AG10803 (cell line): ENCODE measurements around the gene CDR2.

Experiments
- DNase-seq: peaks from one replicate; pipeline ENCODE4 v3.0.0; 2010; ENCODE audit warnings: low read depth
- H3K4me3 ChIP-seq: 2 replicates; pipeline ENCODE4 v1.5.1; 2011; ENCODE audit warnings: mild to moderate bottlenecking, low read length, control low read depth
- TF ChIP-seq, protein P1 (sequence below): conservative IDR thresholded peaks from 2 replicates; pipeline ENCODE4 v1.5.1; 2011; ENCODE audit warnings: mild to moderate bottlenecking, low read length, control low read depth, inconsistent platforms

The CDR2 gene

DNA sequence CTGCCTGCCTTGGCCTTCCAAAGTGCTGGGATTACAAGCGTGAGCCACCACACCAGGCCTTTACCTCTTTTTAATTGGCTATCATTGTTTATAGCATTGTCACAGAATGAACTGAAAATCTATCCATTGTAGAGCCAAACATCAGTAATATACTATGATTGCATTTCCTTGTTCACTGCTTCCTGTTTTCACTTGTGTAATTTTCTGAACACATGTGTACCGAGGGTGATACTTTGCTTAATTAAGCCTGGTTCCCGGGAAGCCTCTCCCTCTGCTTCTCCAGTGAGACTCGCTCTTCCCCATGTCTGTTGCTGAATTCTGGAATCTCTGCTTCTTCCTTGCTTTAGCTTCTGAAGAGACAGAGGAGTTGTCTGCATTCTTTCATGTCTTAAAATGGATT, 44.1 kb downstream of the CDR2 start:
- TF ChIP-seq, protein P1, sequence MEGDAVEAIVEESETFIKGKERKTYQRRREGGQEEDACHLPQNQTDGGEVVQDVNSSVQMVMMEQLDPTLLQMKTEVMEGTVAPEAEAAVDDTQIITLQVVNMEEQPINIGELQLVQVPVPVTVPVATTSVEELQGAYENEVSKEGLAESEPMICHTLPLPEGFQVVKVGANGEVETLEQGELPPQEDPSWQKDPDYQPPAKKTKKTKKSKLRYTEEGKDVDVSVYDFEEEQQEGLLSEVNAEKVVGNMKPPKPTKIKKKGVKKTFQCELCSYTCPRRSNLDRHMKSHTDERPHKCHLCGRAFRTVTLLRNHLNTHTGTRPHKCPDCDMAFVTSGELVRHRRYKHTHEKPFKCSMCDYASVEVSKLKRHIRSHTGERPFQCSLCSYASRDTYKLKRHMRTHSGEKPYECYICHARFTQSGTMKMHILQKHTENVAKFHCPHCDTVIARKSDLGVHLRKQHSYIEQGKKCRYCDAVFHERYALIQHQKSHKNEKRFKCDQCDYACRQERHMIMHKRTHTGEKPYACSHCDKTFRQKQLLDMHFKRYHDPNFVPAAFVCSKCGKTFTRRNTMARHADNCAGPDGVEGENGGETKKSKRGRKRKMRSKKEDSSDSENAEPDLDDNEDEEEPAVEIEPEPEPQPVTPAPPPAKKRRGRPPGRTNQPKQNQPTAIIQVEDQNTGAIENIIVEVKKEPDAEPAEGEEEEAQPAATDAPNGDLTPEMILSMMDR: no peak
- H3K4me3 ChIP-seq: no peak overlapping the region
- DNase-seq: no peak

DNA sequence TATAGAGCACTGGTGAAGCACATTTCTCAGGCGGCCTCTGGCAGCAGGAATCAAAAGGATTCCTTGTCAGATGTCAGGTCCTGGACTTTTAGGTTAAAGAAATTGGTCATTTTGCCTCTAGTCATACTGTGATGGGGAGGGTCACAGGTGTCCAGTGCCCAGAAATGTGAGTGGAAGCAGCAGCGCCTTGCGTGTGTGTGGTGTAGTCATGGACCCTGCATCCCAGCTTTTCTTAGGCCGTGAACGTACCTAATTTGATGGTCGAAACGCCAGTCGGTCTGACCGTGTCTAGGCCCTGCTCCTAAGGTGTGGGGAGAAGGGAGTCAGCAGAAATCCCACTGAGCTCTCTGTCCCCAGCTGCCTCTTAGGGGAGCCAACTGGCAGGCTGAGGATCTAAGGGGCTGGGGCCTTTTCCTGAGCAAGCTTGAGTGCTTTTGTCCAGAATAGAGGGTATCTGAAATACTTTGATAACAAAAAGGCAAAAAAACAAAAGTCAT, 45.2 kb downstream of the CDR2 start:
- DNase-seq: no peak
- no peak overlapping the region for H3K4me3 ChIP-seq
- TF ChIP-seq, protein P1: no peak

DNA sequence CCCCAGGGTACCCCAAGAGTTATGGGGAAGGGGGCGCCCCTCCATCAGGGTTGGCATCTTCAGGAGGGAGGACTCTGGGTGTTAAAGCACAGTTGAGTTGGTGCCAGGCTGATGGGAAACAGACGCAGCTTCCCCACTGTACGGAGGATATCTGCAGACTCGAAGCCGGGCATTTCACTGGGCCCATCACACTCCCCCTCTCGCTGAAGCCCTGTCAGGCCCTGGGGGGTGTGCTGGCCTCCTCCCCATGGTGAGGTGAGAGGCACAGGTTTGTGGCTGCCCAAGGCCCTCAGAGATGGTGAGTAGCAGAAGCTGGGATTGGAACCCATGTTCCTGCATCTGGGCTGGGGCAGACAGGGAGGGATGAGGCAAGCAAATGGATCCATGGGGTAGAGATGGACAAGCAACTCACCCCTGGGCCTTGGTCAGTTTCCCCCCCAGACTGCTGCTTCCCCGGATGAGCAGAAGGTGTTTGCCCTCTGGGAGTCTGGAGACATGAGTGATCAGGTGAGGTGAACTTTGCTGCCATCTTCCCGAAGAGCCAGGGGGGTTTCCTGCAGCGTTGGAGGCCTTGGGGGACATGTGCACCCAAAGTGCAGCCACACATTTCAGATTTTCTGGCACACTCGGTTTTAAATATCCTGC, 46.2 kb downstream of the CDR2 start:
- H3K4me3 ChIP-seq: no peak overlapping the region
- no peak for DNase-seq
- TF ChIP-seq, protein P1: no peak

DNA sequence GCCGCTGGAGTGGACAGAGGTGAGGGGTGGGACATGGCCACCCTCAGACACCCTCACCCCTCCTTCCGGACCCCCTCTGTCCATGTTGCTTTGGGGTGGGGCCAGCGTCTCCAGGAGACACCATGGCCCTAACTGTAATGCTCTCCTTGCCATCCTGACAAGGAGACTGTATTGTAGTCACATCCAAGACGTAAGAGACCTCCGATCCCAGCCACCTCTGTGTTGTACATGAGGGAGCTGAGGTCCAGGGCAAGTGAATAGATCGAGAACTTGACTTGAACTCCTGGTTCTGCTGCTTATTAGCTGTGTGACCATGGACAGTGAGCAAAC, 47.0 kb downstream of the CDR2 start:
- DNase-seq: no peak
- TF ChIP-seq, protein P1: no peak
- H3K4me3 ChIP-seq: no peak overlapping the region

DNA sequence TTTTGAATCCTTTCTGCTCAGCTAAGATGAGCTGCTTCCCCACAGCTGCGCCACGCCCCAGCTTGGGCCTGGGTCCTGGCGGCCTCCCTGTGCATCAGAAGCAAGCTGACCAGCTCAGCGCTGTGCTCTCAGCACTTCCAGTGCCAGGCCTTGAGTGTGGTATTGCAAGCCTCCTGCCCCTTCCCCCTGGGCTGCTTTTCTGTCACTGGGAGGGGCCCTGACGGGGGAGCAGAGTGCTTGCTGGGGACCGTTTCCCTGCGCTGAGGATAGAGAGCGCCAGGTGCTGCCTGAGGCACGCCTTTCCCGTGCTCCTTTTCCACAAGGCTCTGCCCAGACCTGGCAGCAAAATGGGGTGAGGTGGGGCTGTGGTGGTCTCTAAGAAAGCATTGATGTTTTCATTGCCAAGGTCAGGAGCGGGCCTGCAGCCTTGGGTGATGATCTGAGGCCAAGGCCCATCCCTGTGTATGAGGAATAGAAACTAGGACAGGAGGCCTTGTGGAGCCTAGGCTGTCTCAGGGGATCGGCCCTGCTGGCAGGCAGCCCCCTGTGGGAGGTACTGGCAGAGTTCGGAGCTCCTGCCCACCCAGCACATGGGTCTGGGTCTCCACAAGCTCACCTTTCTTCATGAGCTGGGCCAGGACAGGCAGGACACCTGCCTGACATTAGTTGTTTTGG, 47.5 kb downstream of the CDR2 start:
- H3K4me3 ChIP-seq: no peak overlapping the region
- TF ChIP-seq, protein P1: no peak
- no peak for DNase-seq

DNA sequence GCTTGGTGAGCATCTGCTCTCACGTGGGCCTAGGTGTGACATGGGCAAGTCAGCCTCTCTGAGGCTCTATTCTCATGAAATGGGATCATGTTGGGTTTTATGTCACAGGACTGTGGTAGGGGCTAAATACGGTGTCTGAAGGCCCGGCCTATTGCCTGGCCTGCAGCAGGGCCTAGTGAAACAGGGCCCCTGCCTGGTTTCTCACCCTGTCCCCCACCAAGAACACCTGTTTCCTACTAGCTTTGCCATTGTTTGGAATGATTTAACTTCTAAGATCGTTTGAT, 48.1 kb downstream of the CDR2 start:
- TF ChIP-seq, protein P1: no peak

DNA sequence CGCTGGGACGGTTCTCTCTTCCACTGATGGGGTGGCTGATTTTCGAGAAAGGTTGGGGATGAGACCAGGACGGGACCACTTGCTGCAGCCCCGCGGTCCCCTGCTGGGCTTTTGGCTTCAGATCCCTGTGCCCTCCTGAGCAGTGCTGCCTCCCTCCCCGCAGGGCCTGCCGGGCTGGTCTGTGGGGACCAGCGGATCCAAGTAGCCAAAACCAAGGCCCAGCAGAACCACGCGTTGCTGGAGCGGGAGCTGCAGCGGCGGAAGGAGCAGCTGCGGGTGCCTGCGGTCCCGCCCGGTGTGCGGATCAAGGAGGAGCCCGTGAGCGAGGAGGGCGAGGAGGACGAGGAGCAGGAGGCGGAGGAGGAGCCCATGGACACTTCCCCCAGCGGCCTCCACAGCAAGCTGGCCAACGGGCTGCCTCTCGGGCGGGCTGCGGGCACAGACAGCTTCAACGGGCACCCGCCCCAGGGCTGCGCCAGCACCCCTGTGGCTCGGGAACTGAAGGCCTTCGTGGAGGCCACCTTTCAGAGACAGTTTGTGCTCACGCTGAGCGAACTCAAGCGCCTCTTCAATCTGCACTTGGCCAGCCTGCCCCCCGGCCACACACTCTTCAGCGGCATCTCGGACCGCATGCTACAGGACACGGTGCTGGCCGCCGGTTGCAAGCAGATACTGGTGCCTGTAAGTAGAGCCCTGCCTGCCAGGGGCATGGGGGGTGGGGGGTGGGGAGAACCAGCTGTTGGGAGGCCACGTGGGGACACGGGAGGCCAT, 48.6 kb downstream of the CDR2 start:
- TF ChIP-seq, protein P1: no peak
- DNase-seq: no peak
- H3K4me3 ChIP-seq: no peak overlapping the region

More for the DNA sequence above, 48.1 kb downstream of the CDR2 start:
- no peak for DNase-seq
- no peak overlapping the region for H3K4me3 ChIP-seq
